ENCODE results near the gene ZNF628.
A peak's percentile ranks its signal among the peaks of the same experiment; 100 is the strongest.

The ZNF628 gene

DNA sequence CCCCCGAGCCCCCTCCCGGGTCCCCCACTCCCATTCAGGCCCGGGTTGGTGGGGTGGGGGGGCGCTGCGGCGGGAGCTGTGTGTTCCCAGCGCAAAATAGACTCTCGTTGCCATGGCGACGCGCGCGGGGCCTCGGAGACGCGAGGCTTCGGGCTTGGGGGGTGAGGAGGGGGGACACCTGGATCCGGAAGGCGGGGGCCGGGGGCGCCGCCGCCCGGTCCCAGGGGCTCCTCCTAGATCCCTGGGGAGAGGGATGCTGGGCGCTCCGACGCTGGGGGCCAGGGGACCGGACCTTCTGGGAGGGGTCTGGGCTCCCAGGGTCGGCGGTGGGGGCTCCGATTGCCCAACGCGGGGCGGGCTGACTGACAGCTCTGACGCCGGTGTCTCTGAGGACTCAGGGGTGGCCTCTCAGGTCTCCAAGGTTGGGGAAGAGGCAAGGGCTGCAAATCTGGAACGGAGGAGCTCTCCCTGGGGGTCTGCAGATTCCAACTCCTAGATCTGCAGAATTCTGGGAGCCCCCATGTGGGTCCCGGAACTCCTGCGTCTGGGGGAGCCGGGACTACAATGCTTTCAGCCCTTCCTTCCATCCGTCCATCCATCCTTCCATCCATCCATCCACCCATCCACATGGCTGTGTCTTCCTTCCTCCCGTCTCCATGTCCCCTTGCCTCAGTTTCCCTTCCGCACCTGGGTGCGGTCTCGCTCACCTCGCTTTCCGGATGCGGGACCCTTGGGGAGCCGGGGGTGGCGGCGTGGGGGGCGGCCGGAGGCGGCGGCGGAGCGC, 24.3 kb upstream of the ZNF628 start:
- H3K27ac ChIP-seq, result no peak overlapping the region
- TF ChIP-seq, protein P1, sequence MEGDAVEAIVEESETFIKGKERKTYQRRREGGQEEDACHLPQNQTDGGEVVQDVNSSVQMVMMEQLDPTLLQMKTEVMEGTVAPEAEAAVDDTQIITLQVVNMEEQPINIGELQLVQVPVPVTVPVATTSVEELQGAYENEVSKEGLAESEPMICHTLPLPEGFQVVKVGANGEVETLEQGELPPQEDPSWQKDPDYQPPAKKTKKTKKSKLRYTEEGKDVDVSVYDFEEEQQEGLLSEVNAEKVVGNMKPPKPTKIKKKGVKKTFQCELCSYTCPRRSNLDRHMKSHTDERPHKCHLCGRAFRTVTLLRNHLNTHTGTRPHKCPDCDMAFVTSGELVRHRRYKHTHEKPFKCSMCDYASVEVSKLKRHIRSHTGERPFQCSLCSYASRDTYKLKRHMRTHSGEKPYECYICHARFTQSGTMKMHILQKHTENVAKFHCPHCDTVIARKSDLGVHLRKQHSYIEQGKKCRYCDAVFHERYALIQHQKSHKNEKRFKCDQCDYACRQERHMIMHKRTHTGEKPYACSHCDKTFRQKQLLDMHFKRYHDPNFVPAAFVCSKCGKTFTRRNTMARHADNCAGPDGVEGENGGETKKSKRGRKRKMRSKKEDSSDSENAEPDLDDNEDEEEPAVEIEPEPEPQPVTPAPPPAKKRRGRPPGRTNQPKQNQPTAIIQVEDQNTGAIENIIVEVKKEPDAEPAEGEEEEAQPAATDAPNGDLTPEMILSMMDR (conservative IDR thresholded peaks at IDR 0.05), result no peak

DNA sequence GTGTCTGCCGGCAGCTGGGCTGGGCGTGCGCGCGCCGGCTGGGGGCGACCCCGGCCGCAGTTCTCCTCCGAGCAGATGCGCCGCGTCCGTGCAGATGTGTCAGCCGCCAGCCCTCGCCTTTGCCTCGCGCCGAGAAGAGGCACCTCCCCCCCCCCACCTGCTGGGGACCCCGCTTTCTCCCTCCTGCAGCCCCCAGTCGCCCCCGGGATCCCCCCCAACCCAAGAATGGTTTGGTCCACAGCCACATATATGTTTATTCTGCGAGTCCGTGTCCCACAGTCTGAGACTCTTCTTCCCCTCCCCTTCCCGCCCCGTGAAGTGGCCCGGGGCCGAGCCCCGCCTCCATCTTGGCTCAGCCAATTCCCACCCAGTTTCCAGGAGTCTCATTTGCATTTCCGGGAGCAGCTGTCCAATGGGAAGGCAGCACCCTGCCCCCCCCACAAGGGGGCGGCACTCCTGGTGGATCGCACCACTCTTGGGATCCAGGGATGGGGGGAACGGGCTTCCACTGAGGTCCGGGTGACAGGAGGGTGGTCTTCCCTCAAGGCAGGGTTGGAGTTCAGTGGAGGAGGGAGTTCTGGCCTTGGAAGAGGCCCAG, 23.6 kb upstream of the ZNF628 start:
- no peak overlapping the region for H3K27ac ChIP-seq
- TF ChIP-seq, protein P1 (conservative IDR thresholded peaks at IDR 0.05), result no peak

DNA sequence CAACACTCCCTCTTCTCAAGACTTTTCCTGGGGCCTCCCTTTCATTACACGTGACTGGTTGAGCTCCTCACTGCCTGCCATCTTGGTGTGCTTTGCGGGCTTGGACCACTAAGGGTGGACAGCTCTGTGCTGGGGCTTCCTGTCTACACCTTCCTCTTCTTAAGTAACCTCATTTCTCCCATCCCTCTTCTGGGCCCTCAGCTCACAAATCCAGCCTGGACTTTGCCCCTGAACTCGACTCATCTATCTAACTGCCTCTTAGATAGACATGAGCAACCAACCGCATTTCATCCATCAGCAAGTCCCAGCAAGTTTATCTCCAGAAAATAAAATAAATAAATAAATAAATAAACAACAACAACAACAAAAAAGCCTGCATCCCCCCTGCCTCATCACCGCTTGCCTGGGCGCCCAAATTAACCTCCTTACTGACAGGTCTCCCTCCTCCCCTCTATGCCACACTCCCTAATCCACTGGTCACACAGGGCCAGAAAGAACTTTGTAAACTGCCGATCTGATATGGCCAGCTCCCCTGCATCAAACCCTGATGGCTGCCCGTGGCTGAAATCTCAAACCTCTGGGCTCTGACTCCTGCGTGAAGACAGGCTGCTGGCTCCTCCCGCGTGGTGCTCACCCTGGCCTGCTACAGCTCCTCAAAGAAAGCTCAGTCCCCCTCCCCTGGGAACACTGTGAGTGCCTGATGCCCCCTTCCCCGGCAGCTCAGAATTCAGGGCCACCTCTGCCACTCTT, 22.7 kb upstream of the ZNF628 start:
- TF ChIP-seq, protein P1 (conservative IDR thresholded peaks at IDR 0.05), result no peak
- H3K27ac ChIP-seq, result no peak overlapping the region

DNA sequence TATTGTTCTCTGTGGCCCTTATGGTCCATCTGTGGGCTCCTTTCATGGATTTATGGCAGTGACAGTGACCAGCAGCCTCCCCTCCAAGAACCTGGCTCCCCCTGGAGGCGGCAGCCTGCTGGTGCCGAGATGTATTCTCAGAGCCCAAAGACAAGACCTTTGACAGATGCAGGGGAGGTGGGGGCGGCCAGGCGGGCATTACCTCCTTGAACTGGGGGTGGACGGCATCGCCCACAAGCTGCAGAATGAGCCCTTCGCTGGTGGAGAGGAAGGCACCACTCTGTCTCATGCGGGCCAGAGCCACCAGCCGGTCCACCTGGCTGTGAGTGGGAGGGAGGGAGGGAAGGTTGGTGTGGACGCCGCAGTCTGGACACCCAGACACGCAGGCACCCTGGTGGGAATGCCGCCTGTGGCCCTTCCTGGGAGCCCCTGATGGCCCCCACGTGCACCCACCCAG, 21.6 kb upstream of the ZNF628 start:
- TF ChIP-seq, protein P1 (conservative IDR thresholded peaks at IDR 0.05), result peak; percentile 88
- no peak overlapping the region for H3K27ac ChIP-seq

DNA sequence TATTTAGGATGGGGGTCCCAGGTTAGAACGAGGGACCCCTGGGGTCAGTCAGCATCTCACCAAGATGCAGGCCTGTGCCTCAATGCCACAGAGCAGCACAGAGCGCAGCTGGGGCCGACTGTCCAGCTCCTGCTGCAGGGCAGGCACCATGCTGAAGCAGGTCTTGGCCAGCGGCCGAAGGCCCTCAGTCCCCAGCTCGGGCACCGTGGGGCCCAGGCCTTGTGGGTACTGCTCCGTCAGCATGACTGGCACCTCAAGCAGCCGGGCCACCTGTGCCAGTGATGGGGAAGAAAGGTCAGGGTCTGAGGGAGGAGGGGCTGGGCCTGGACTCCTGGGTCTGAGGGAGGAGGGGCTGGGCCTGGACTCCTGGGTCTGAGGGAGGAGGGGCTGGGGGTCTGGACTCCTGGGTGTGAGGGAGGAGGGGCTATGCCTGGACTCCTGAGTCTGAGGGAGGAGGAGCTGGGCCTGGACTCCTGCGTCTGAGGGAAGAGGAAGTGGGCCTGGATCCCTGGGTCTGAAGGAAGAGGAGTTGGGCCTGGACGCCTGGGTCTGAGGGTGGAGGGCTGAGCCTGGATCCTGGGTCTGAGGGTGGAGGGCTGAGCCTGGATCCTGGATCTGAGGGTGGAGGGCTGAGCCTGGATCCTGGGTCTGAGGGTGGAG, 20.7 kb upstream of the ZNF628 start:
- no peak overlapping the region for H3K27ac ChIP-seq
- TF ChIP-seq, protein P1 (conservative IDR thresholded peaks at IDR 0.05), result no peak

DNA sequence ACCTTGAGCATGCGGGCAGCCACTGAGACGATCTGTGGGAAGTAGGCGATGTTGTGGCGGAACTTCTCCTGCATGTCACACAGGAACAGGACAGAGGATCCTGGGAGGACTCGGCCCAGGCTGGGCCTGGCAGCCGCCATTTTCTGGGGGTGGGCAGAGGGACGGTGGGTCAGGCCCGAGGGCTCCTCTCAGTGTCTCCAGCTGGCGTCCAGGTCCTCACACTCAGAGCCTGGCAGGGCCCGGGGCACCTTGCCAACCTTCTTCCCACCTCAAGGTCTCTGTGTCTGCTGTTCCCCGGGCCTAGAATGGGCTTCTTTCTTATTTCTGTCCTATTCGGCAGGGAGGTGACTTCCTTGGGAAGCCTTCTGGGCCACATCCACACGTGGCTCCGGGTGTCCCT, 20.1 kb upstream of the ZNF628 start:
- TF ChIP-seq, protein P1 (conservative IDR thresholded peaks at IDR 0.05), result no peak
- no peak overlapping the region for H3K27ac ChIP-seq
